ENCODE measurements around the gene KRT76. TPM values are rescaled to one million over a fixed set of nuclear protein-coding genes. Genes with fewer than 3 reads are reported as not detected.

KRT76 gene
- total RNA-seq, 4 donors from 2014 or later, result 0.15 TPM; not detected in 3

GRCh38 chr12:52819731-52820510 lies 42.8 kb upstream of the KRT76 start:
- H3K36me3 ChIP-seq, result no peaks in the 10 kb centered on the region
- no peaks in the 10 kb centered on the region for H3K9me3 ChIP-seq
- H3K27ac ChIP-seq, result no peak overlapping the region
- 86 to 92% methylated on average over 3 of the region's 7 CpGs for WGBS, 2 donors (ENCODE audit: low coverage in 1 of 2)
- no peak for ATAC-seq
- H3K4me1 ChIP-seq, result peaks cover 0 to 4% (median 0%) of the 10 kb centered on the region in 3 donors
- TF ChIP-seq EP300 (IDR thresholded peaks at IDR 0.05), result no peak
- TF ChIP-seq CTCF (IDR thresholded peaks at IDR 0.05), result no peak
- TF ChIP-seq POLR2AphosphoS5 (IDR thresholded peaks at IDR 0.05), result no peak
- TF ChIP-seq POLR2A (IDR thresholded peaks at IDR 0.05), result no peak
- peaks cover 21% of the 10 kb centered on the region for H3K27me3 ChIP-seq
- H3K4me3 ChIP-seq, result no peak overlapping the region

- Histone ChIP-seq H3K27me3 (peaks cover 21% of the 10 kb centered on the region), H3K4me3 (no peak overlapping the region), H3K9me3 (no peaks in the 10 kb centered on the region), H3K36me3 (no peaks in the 10 kb centered on the region), H3K4me1 (peaks cover 0 to 4% (median 0%) of the 10 kb centered on the region in 3 donors), H3K27ac (no peak overlapping the region)
- no peak for ATAC-seq
- no peak for TF ChIP-seq POLR2A (IDR thresholded peaks at IDR 0.05)
- no peak for TF ChIP-seq POLR2AphosphoS5 (IDR thresholded peaks at IDR 0.05)
- TF ChIP-seq CTCF (IDR thresholded peaks at IDR 0.05), result no peak
- no peak for TF ChIP-seq EP300 (IDR thresholded peaks at IDR 0.05)
- WGBS, 2 donors (ENCODE audit: low coverage in 1 of 2), result 44 to 49% methylated on average over 2 of the region's 7 CpGs
Measured at GRCh38 chr12:52818887-52819420, 41.8 kb upstream of the KRT76 start.

- Histone ChIP-seq H3K4me3 (no peak overlapping the region), H3K27ac (no peak overlapping the region), H3K27me3 (peaks cover 21% of the 10 kb centered on the region), H3K36me3 (no peaks in the 10 kb centered on the region), H3K4me1 (peaks cover 0 to 4% (median 0%) of the 10 kb centered on the region in 3 donors), H3K9me3 (no peaks in the 10 kb centered on the region)
- ATAC-seq, result no peak
- TF ChIP-seq POLR2AphosphoS5 (IDR thresholded peaks at IDR 0.05), result no peak
- TF ChIP-seq POLR2A (IDR thresholded peaks at IDR 0.05), result no peak
- no peak for TF ChIP-seq EP300 (IDR thresholded peaks at IDR 0.05)
- 54% methylated on average over 3 of the region's 7 CpGs; no CpG with 5 or more reads in 1 of the 2 donors for WGBS, 2 donors (ENCODE audit: low coverage in 1 of 2)
Measured at GRCh38 chr12:52818388-52818787, 41.2 kb upstream of the KRT76 start.

GRCh38 chr12:52817699-52818238 lies 40.6 kb upstream of the KRT76 start:
- 70 to 83% methylated on average over 2 of the region's 2 CpGs for WGBS, 2 donors (ENCODE audit: low coverage in 1 of 2)
- ATAC-seq, result no peak
- H3K27me3 ChIP-seq, result peaks cover 21% of the 10 kb centered on the region
- TF ChIP-seq POLR2AphosphoS5 (IDR thresholded peaks at IDR 0.05) (no peak), CTCF (IDR thresholded peaks at IDR 0.05) (no peak), EP300 (IDR thresholded peaks at IDR 0.05) (no peak), POLR2A (IDR thresholded peaks at IDR 0.05) (no peak)
- no peak overlapping the region for H3K27ac ChIP-seq
- no peak overlapping the region for H3K4me3 ChIP-seq
- no peaks in the 10 kb centered on the region for H3K36me3 ChIP-seq
- H3K9me3 ChIP-seq, result no peaks in the 10 kb centered on the region
- peaks cover 0 to 4% (median 0%) of the 10 kb centered on the region in 3 donors for H3K4me1 ChIP-seq

- no peak for TF ChIP-seq POLR2AphosphoS5 (IDR thresholded peaks at IDR 0.05)
- no peak for TF ChIP-seq CTCF (IDR thresholded peaks at IDR 0.05)
- no peak for TF ChIP-seq POLR2A (IDR thresholded peaks at IDR 0.05)
- TF ChIP-seq EP300 (IDR thresholded peaks at IDR 0.05), result no peak
- H3K9me3 ChIP-seq, result no peaks in the 10 kb centered on the region
- peaks cover 0 to under 1% (median 0%) of the 10 kb centered on the region in 3 donors for H3K4me1 ChIP-seq
- H3K4me3 ChIP-seq, result no peak overlapping the region
- no peak overlapping the region for H3K27ac ChIP-seq
- WGBS, 2 donors (ENCODE audit: low coverage in 1 of 2), result 79 to 83% methylated on average over 4 to 5 of the region's 8 CpGs
- H3K36me3 ChIP-seq, result no peaks in the 10 kb centered on the region
- peaks cover 21% of the 10 kb centered on the region for H3K27me3 ChIP-seq
- ATAC-seq, result no peak
Measured at GRCh38 chr12:52817003-52817698, 40.0 kb upstream of the KRT76 start.

Measured in gastroesophageal sphincter (tissue), 4 donors.